OCI-LY7 (cell line): ENCODE measurements around the gene PANK4. TPM values are rescaled to one million over a fixed set of nuclear protein-coding genes. Genes with fewer than 3 reads are reported as not detected.

ENCODE experiments used
- BruUV-seq: library from RNA; stranded (reverse); fragments of 400-500 nt; replicated peaks from 2 replicates; lab custom pipeline; 2021; lab: Mats Ljungman, UMichigan
- CTCF ChIA-PET: fragments of 300-600 bp; sonication (Branson Sonifier 250); formaldehyde crosslinking; loops from one replicate; lab custom pipeline; 2022; ENCODE audit warnings: antibody characterized with exemption; ENCODE audit not compliant: unreplicated experiment; lab: Charles Lee
- POLR2A ChIA-PET: fragments of 300-600 bp; sonication (Branson Sonifier 250); formaldehyde crosslinking; loops from one replicate; lab custom pipeline; 2022; ENCODE audit warnings: antibody characterized with exemption; lab: Charles Lee
- DNase-seq: peaks from one replicate; pipeline ENCODE4 v3.0.0-alpha.2; 2015; ENCODE audit warnings: low spot score
- H2AFZ ChIP-seq: fragments of 200-600 bp; sonication (generic), shearing (Covaris generic); 2 replicates; pipeline ENCODE4 v1.6.1; 2014; ENCODE audit warnings: mild to moderate bottlenecking, antibody characterized with exemption, low read length, moderate library complexity
- H3K27ac ChIP-seq: fragments of 200-600 bp; sonication (generic); 2 replicates; pipeline ENCODE4 v1.5.1; 2014; ENCODE audit warnings: mixed run types, low read depth, mild to moderate bottlenecking, moderate library complexity, low read length, inconsistent platforms; ENCODE audit not compliant: poor library complexity, severe bottlenecking
- H3K36me3 ChIP-seq: fragments of 200-600 bp; sonication (generic); 2 replicates; pipeline ENCODE4 v1.6.1; 2014; ENCODE audit warnings: mild to moderate bottlenecking, antibody characterized with exemption, low read length, moderate library complexity, mixed read lengths; ENCODE audit not compliant: insufficient read depth
- H3K4me1 ChIP-seq: fragments of 200-600 bp; sonication (generic); 2 replicates; pipeline ENCODE4 v1.5.1; 2014; ENCODE audit warnings: mild to moderate bottlenecking, low read length; ENCODE audit not compliant: insufficient read depth, poor library complexity, severe bottlenecking
- H3K4me2 ChIP-seq: fragments of 200-600 bp; sonication (generic); 2 replicates; pipeline ENCODE4 v1.6.1; 2014; ENCODE audit warnings: mild to moderate bottlenecking, low read length
- H3K4me3 ChIP-seq: fragments of 200-600 bp; sonication (generic); 2 replicates; pipeline ENCODE4 v1.5.1; 2014; ENCODE audit warnings: mild to moderate bottlenecking, low read depth, low read length; ENCODE audit not compliant: poor library complexity, severe bottlenecking
- H3K79me2 ChIP-seq: fragments of 200-600 bp; sonication (generic); 2 replicates; pipeline ENCODE4 v1.6.1; 2016; ENCODE audit warnings: low read depth, mild to moderate bottlenecking, low read length, moderate library complexity, mixed read lengths; ENCODE audit not compliant: insufficient read depth
- H3K9me2 ChIP-seq: fragments of 200-600 bp; sonication (generic); 2 replicates; pipeline ENCODE4 v1.6.1; 2016; ENCODE audit warnings: mild to moderate bottlenecking, low read length, mixed read lengths; ENCODE audit not compliant: insufficient read depth
- H3K9me3 ChIP-seq: fragments of 200-600 bp; sonication (generic); 2 replicates; pipeline ENCODE4 v1.6.1; 2014; ENCODE audit warnings: mild to moderate bottlenecking, mixed run types, low read length, mixed read lengths
- H4K20me1 ChIP-seq: fragments of 200-600 bp; sonication (generic); 2 replicates; pipeline ENCODE4 v1.6.1; 2014; ENCODE audit warnings: mild to moderate bottlenecking, antibody characterized with exemption, low read length, moderate library complexity, mixed read lengths; ENCODE audit not compliant: insufficient read depth
- EZH2phosphoT487 ChIP-seq: fragments of 200-600 bp; sonication (generic); IDR thresholded peaks from 2 replicates; pipeline ENCODE4 v1.6.1; 2018; ENCODE audit warnings: low read depth, borderline replicate concordance, mild to moderate bottlenecking, mixed run types, antibody characterized with exemption, low read length, moderate library complexity, mixed read lengths
- intact Hi-C: fragments of 100-400 bp; cut with micrococcal nuclease; formaldehyde crosslinking; loops from one replicate; pipeline ENCODE4 v1.10.0; 2022; ENCODE audit not compliant: unreplicated experiment
- total RNA-seq, 2 experiments: library from RNA; depleted of rRNA in 1 of 2; stranded (reverse); fragments of >200 nt in 1 of 2; shearing (Covaris generic) in 1 of 2; gene quantifications; 2 replicates each; pipeline ENCODE4 v1.2.3, GENCODE V29; 2014 to 2022
- TF ChIP-seq, protein P1 (sequence below): fragments of 200-600 bp; sonication (generic); conservative IDR thresholded peaks from 2 replicates; pipeline ENCODE4 v1.5.1; 2014; ENCODE audit warnings: mild to moderate bottlenecking, antibody characterized with exemption, low read length, moderate library complexity, mixed read lengths

The PANK4 gene
- total RNA-seq, 2 experiments from 2014 or later, result 49.1 to 55.9 TPM

DNA sequence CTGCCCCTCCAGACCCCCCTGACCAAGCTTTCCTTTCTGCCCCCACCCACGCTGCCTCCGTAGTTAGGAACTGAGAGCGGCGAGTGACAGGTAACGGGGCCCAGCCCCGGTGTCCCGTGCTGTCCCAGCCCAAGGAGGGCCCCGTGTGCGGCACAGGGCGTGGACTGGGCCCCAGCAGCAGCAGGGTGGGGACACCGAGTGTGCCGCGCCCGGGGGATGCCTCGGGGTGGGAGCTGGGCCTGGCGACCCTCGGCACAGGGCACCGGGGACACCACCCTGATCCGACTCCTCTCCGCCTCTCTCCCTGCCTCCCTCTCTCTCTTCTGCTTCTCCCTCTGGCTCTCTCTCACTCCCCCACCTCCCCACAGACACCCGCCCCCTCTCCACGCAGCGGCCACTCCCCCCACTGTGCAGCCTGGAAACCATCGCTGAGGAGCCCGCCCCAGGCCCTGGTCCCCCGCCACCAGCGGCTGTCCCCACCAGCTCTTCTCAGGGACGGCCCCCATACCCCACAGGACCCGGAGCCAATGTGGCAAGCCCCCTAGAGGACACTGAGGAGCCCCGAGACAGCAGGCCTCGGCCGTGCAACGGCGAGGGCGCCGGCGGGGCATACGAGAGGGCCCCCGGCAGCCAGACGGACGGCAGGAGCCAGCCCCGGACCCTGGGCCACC lies 22.7 kb downstream of the PANK4 start:
- CTCF ChIA-PET, result no interaction called here
- no peak overlapping the region for H2AFZ ChIP-seq
- H3K27ac ChIP-seq, result no peak overlapping the region
- peaks cover 16% of the 10 kb centered on the region; the same call in 1 of the 2 replicates for H3K36me3 ChIP-seq
- peaks cover 18% of the 10 kb centered on the region for H3K4me1 ChIP-seq
- H3K4me3 ChIP-seq, result no peak overlapping the region
- no peak overlapping the region for H3K4me2 ChIP-seq
- intact Hi-C loops, result no loop called here
- no peak for DNase-seq
- POLR2A ChIA-PET, result no interaction called here
- H3K9me3 ChIP-seq, result no peaks in the 10 kb centered on the region
- no peaks in the 10 kb centered on the region for H4K20me1 ChIP-seq
- H3K9me2 ChIP-seq, result no peaks in the 10 kb centered on the region
- H3K79me2 ChIP-seq, result no peaks in the 10 kb centered on the region
- TF ChIP-seq, protein P1, sequence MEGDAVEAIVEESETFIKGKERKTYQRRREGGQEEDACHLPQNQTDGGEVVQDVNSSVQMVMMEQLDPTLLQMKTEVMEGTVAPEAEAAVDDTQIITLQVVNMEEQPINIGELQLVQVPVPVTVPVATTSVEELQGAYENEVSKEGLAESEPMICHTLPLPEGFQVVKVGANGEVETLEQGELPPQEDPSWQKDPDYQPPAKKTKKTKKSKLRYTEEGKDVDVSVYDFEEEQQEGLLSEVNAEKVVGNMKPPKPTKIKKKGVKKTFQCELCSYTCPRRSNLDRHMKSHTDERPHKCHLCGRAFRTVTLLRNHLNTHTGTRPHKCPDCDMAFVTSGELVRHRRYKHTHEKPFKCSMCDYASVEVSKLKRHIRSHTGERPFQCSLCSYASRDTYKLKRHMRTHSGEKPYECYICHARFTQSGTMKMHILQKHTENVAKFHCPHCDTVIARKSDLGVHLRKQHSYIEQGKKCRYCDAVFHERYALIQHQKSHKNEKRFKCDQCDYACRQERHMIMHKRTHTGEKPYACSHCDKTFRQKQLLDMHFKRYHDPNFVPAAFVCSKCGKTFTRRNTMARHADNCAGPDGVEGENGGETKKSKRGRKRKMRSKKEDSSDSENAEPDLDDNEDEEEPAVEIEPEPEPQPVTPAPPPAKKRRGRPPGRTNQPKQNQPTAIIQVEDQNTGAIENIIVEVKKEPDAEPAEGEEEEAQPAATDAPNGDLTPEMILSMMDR, result no peak
- TF ChIP-seq EZH2phosphoT487, result no peak
- no TSS peak for BruUV-seq

DNA sequence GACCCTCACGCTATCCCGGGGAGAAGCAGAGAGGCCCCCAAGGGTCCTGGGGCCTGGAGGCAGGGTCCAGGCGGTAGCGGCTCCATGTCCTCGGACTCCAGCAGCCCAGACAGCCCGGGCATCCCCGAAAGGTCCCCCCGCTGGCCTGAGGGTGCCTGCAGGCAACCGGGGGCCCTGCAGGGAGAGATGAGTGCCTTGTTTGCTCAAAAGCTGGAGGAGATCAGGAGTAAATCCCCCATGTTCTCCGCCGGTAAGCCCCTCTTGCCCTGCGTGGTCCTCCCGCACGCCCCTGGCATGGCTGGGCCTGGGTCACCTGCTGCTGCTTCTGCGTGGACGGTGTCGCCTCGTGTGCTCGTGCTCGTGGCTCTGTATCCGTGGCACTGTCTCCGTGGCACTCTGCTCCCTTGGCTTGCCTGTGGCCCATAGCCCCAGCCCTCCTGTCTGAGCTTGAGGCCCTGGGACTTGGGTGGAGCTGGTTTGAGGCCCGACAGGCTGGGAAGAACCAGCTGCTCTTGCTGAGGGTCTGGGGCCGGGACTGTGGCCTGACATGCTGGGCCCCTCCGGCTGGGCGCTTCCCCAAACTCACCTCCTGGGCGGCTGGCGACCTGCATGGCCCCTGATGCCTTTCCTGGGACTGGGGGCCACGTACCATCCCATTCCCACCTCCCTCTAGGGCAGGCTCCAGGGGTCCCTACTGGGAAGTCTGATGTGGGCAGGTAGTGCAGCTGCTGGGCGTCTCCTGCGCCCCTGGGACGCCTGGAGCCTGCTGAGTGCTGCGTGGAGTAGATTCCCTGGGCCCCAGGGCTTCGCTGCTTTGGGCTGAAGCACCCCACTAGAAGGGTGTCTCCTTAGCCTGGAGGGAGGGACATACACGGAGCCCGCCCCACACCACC lies 23.5 kb downstream of the PANK4 start:
- no peaks in the 10 kb centered on the region for H3K79me2 ChIP-seq
- BruUV-seq, result no TSS peak

More for the DNA sequence above, 23.5 kb downstream of the PANK4 start:
- no peak for DNase-seq
- intact Hi-C loops, result no loop called here
- POLR2A ChIA-PET, result no interaction called here
- Histone ChIP-seq H3K36me3 (peaks cover 10% of the 10 kb centered on the region; the same call in 1 of the 2 replicates), H4K20me1 (no peaks in the 10 kb centered on the region), H3K27ac (no peak overlapping the region), H3K9me3 (no peaks in the 10 kb centered on the region), H3K4me3 (no peak overlapping the region), H3K4me2 (no peak overlapping the region), H3K9me2 (no peaks in the 10 kb centered on the region), H2AFZ (no peak overlapping the region), H3K4me1 (peaks cover 26% of the 10 kb centered on the region)
- CTCF ChIA-PET, result no interaction called here
- no peak for TF ChIP-seq EZH2phosphoT487
- TF ChIP-seq, protein P1, result no peak
